GM12878 (cell line): ENCODE measurements around the gene SCN10A. TPM values are rescaled to one million over a fixed set of nuclear protein-coding genes. Genes with fewer than 3 reads are reported as not detected.

Experiments used
- ATAC-seq: fragments of 200-7000 bp; cut with Tn5 transposase; 3 replicates; pipeline ENCODE4 v1.9.1; 2020; ENCODE audit warnings: mild to moderate bottlenecking, moderate library complexity
- BruUV-seq: library from RNA; stranded (reverse); fragments of 400-500 nt; replicated peaks from 2 replicates; lab custom pipeline; 2021; lab: Mats Ljungman, UMichigan
- CTCF ChIA-PET: fragments of 300-600 bp; sonication (Branson Sonifier 250); formaldehyde crosslinking; extraction: SDS; loops from one replicate; lab custom pipeline; 2021; ENCODE audit warnings: inconsistent platforms; lab: Yijun Ruan, JAX
- POLR2A ChIA-PET: fragments of 350-600 bp; formaldehyde crosslinking; extraction: SDS; loops from one replicate; lab custom pipeline; 2021; ENCODE audit warnings: inconsistent platforms; lab: Charles Lee
- RAD21 ChIA-PET: fragments of 300-600 bp; sonication (Branson Sonifier 250); formaldehyde crosslinking; loops from one replicate; lab custom pipeline; 2023; ENCODE audit warnings: antibody characterized with exemption; ENCODE audit not compliant: unreplicated experiment; lab: Charles Lee
- SMC1A ChIA-PET: fragments of 300-600 bp; sonication (Branson Sonifier 250); formaldehyde crosslinking; loops from one replicate; lab custom pipeline; 2023; ENCODE audit not compliant: unreplicated experiment, uncharacterized antibody; lab: Charles Lee
- DNase-seq: peaks from one replicate; pipeline ENCODE4 v3.0.0-alpha.2; 2011; ENCODE audit warnings: low read depth, low spot score
- FAIRE-seq: peaks from 3 replicates; lab custom pipeline; 2011; peaks lifted over from hg19 to GRCh38; lab: Jason Lieb, UNC
- H2AFZ ChIP-seq: 2 replicates; pipeline ENCODE4 v1.6.0; 2011; ENCODE audit warnings: low read depth, low read length, control low read depth; ENCODE audit not compliant: control insufficient read depth
- H3K27ac ChIP-seq: 2 replicates; pipeline ENCODE4 v1.5.1; 2011; ENCODE audit warnings: control low read depth; ENCODE audit not compliant: control insufficient read depth, insufficient read depth
- H3K27me3 ChIP-seq, 2 experiments: replicated peaks in 1 of 2; 2 replicates each; pipeline versions ENCODE4 v1.6.0 to v1.6.1; 2011; ENCODE audit warnings: low read length in 1 of 2; ENCODE audit not compliant: control insufficient read depth in 2 of 2, insufficient read depth in 2 of 2
- H3K36me3 ChIP-seq, 2 experiments: 2 replicates each; pipeline ENCODE4 v1.5.1; 2011; ENCODE audit warnings: low read length in 1 of 2; ENCODE audit not compliant: control insufficient read depth in 2 of 2, insufficient read depth in 2 of 2
- H3K4me1 ChIP-seq: 2 replicates; pipeline ENCODE4 v1.6.1; 2011; ENCODE audit warnings: mild to moderate bottlenecking, low read length, moderate library complexity, mixed read lengths; ENCODE audit not compliant: control insufficient read depth, insufficient read depth
- H3K4me2 ChIP-seq: 2 replicates; pipeline ENCODE4 v1.6.0; 2011; ENCODE audit warnings: control low read depth; ENCODE audit not compliant: control insufficient read depth, insufficient read depth
- H3K4me3 ChIP-seq: fragments of 200-600 bp; sonication (generic); 2 replicates; pipeline ENCODE4 v1.5.1; 2016
- H3K79me2 ChIP-seq: 2 replicates; pipeline ENCODE4 v1.6.0; 2011; ENCODE audit warnings: low read length; ENCODE audit not compliant: control insufficient read depth, insufficient read depth
- H3K9ac ChIP-seq: 2 replicates; pipeline ENCODE4 v1.8.0; 2011; ENCODE audit warnings: low read length, control low read depth, mixed read lengths; ENCODE audit not compliant: control insufficient read depth, insufficient read depth
- H3K9me3 ChIP-seq: replicated peaks from 3 replicates; pipeline ENCODE4 v1.5.1; 2011; ENCODE audit warnings: mild to moderate bottlenecking, low read length; ENCODE audit not compliant: control insufficient read depth, insufficient read depth
- H4K20me1 ChIP-seq: 2 replicates; pipeline ENCODE4 v1.6.0; 2011; ENCODE audit not compliant: control insufficient read depth, insufficient read depth
- ATF2 ChIP-seq: IDR thresholded peaks from 2 replicates; pipeline ENCODE4 v1.6.1; 2012; ENCODE audit warnings: low read length, inconsistent platforms
- CTCF ChIP-seq, 3 experiments: IDR thresholded peaks in 2 of 3; conservative IDR thresholded peaks in 1 of 3; 2 replicates each; pipeline ENCODE4 v1.5.1; 2011; ENCODE audit warnings: low read depth in 3 of 3, low read length in 3 of 3, mild to moderate bottlenecking in 3 of 3, control low read depth in 2 of 3, moderate library complexity in 2 of 3, inconsistent platforms in 1 of 3, mixed read lengths in 1 of 3; ENCODE audit not compliant: control insufficient read depth in 2 of 3, insufficient read depth in 1 of 3; ENCODE audit errors: extremely low read depth in 1 of 3
- FOXM1 ChIP-seq: IDR thresholded peaks from 2 replicates; pipeline ENCODE4 v1.6.1; 2012; ENCODE audit warnings: low read depth, mild to moderate bottlenecking, inconsistent platforms, low read length, moderate library complexity
- KAT2A ChIP-seq: conservative IDR thresholded peaks from 2 replicates; pipeline ENCODE4 v1.6.1; 2011; ENCODE audit warnings: low read depth, low read length; ENCODE audit not compliant: control insufficient read depth
- NR2C1 ChIP-seq: fragments of 450-650 bp; IDR thresholded peaks from 2 replicates; pipeline ENCODE4 v1.6.1; 2017; ENCODE audit warnings: antibody characterized with exemption, mild to moderate bottlenecking, moderate library complexity
- POLR2AphosphoS2 ChIP-seq: IDR thresholded peaks from 2 replicates; pipeline ENCODE4 v1.6.1; 2011; ENCODE audit warnings: low read depth, mild to moderate bottlenecking, low read length, improper control_type of control experiment, moderate library complexity
- POLR2AphosphoS5 ChIP-seq: IDR thresholded peaks from 2 replicates; pipeline ENCODE4 v1.6.1; 2011; ENCODE audit warnings: mild to moderate bottlenecking, low read length, inconsistent platforms
- RAD51 ChIP-seq: fragments of 450-650 bp; IDR thresholded peaks from 2 replicates; pipeline ENCODE4 v1.6.1; 2016; ENCODE audit warnings: moderate library complexity, mild to moderate bottlenecking, inconsistent platforms
- RELA ChIP-seq: fragments of 450-650 bp; IDR thresholded peaks from 2 replicates; pipeline ENCODE4 v1.8.0; 2014; ENCODE audit warnings: borderline replicate concordance; ENCODE audit not compliant: partially characterized antibody
- SMAD5 ChIP-seq: IDR thresholded peaks from 2 replicates; pipeline ENCODE4 v1.6.1; 2016; ENCODE audit warnings: antibody characterized with exemption, low read depth
- SP1 ChIP-seq: IDR thresholded peaks from one replicate; pipeline ENCODE4 v1.6.1; 2011; ENCODE audit warnings: low read depth, low read length
- WGBS: methylation state at CpG from one replicate; pipeline ENCODE4 v1.1.6; 2016; ENCODE audit warnings: low lambda C conversion rate; ENCODE audit not compliant: insufficient replicate concordance, insufficient coverage; ENCODE audit errors: missing lambda C conversion rate; 5-methylcytosine and 5-hydroxymethylcytosine counted together
- in situ Hi-C: fragments of 300-500 bp; cut with MboI; formaldehyde crosslinking; loops from 9 replicates; pipeline ENCODE4 v1.14.3; 2018; ENCODE audit warnings: mixed read lengths
- intact Hi-C: fragments of 100-400 bp; cut with micrococcal nuclease; formaldehyde crosslinking; loops from one replicate; pipeline ENCODE4 v1.14.2; 2022; ENCODE audit not compliant: unreplicated experiment
- polyA plus RNA-seq, 11 experiments: library from polyadenylated mRNA; depleted of rRNA in 4 of 11; unstranded in 6 of 11; stranded (reverse) in 5 of 11; fragments of >200 nt; fragmentation: Nextera tagmentation in 4 of 11; fragmentation: Illumina TruSeq in 1 of 11; extraction: Ambion mirVana in 4 of 11; extraction: Trizol in 1 of 11; gene quantifications; 1 replicate in 1 of 11; 2 replicates in 10 of 11; pipeline versions ENCODE4 v1.2.1 to v1.2.3, GENCODE V29; 2011 to 2016; ENCODE audit warnings: inconsistent platforms in 2 of 11, missing spikeins in 2 of 11, low read depth in 1 of 11
- total RNA-seq, 4 experiments: library from RNA; depleted of rRNA in 3 of 4; stranded (reverse); fragments of >200 nt in 3 of 4; fragmentation: Illumina TruSeq in 1 of 4; extraction: Trizol in 1 of 4; gene quantifications; 2 replicates each; pipeline versions ENCODE4 v1.2.1 to v1.2.3, GENCODE V29; 2013 to 2021
- TF ChIP-seq, protein P1 (sequence below): fragments of 450-650 bp; IDR thresholded peaks from 2 replicates; pipeline ENCODE4 v1.6.1; 2016; ENCODE audit warnings: mild to moderate bottlenecking
- TF ChIP-seq, protein P2 (sequence below): fragments of 450-650 bp; formaldehyde crosslinking; IDR thresholded peaks from 2 replicates; pipeline ENCODE4 v1.4.0; 2020; ENCODE audit warnings: mild to moderate bottlenecking, moderate library complexity

Gene SCN10A
- total and polyA plus RNA-seq, 10 of the 15 experiments (the other 5 are each of a cell fraction or from before 2014, with no cell fraction given), result not detected

DNA sequence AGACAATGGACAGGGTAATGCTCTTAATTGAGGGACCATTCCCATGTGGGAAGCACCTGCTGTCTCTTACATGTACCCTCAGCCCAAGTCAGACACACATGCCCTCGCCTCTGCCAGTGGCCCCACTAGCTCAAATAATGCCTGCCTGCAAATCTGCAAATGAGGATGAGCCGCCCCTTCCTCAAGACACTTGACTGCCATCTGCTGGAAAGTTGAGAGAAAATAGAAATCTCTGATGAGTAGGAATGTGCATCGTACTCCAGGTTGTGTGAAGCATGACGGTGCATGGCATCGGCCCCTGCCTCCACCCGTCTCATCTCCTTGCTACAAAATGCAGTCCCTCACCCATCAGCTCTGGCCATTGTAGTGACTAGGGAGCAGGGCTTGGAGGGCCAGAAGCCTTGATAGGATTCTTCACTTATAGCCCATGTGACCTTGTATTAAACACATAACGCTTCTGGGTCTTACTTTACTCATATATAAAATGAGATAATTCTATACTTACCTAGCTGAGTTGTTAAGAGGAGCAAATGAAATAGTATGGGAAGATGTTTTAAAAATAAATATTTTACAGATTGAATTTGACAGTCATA lies 160.2 kb downstream of the SCN10A start:
- Histone ChIP-seq H3K9me3 (no peaks in the 10 kb centered on the region; the same call in 2 of the 3 replicates), H2AFZ (no peak overlapping the region), H3K27me3 (no peaks in the 10 kb centered on the region), H3K4me3 (no peak overlapping the region), H3K36me3 (no peaks in the 10 kb centered on the region), H3K4me1 (no peaks in the 10 kb centered on the region), H3K4me2 (no peak overlapping the region), H4K20me1 (0 out of 2 replicates have a peak, but pooled peaks cover 2% of the 10 kb centered on the region), H3K9ac (no peak overlapping the region), H3K79me2 (no peaks in the 10 kb centered on the region), H3K27ac (no peak overlapping the region)
- 13% methylated on average over 7 of the region's 7 CpGs for WGBS
- intact Hi-C loops, result loop anchor here (10.0 kb wide), 3 partner anchors 161 to 349 kb away; partner anchors contain the start of gene EXOG
- in situ Hi-C loops, result no loop called here
- FAIRE-seq (peak; percentile 79), DNase-seq (no peak), ATAC-seq (peak; percentile 73)
- POLR2A ChIA-PET, result no interaction called here
- CTCF ChIA-PET, result interaction anchor here (0.6 to 9.7 kb wide), 20 partner anchors 9 to 1543 kb away, joined by 3 to 66 read pairs (median 4); partner anchors contain the start of gene EXOG
- SMC1A ChIA-PET, result interaction anchor here (0.7 to 0.9 kb wide), 2 partner anchors 135 kb away, joined by 3 to 6 read pairs; no protein-coding TSS in a partner anchor
- no TSS peak for BruUV-seq
- RAD21 ChIA-PET, result interaction anchor here (1.0 to 1.8 kb wide), 2 partner anchors 134 to 159 kb away, joined by 5 to 19 read pairs; partner anchors contain the start of gene EXOG
- TF ChIP-seq POLR2AphosphoS2, result no peak
- TF ChIP-seq KAT2A, result no peak
- no peak for TF ChIP-seq NR2C1
- TF ChIP-seq, protein P1, sequence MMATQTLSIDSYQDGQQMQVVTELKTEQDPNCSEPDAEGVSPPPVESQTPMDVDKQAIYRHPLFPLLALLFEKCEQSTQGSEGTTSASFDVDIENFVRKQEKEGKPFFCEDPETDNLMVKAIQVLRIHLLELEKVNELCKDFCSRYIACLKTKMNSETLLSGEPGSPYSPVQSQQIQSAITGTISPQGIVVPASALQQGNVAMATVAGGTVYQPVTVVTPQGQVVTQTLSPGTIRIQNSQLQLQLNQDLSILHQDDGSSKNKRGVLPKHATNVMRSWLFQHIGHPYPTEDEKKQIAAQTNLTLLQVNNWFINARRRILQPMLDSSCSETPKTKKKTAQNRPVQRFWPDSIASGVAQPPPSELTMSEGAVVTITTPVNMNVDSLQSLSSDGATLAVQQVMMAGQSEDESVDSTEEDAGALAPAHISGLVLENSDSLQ, result no peak
- no peak for TF ChIP-seq RAD51
- TF ChIP-seq SMAD5, result no peak
- no peak for TF ChIP-seq ATF2
- no peak for TF ChIP-seq RELA
- TF ChIP-seq CTCF (IDR thresholded peaks at IDR 0.05 in 2 of 3, conservative IDR thresholded peaks at IDR 0.05 in 1 of 3; ENCODE audit: control insufficient read depth in 2 of 3, extremely low read depth in 1 of 3, insufficient read depth in 1 of 3, low read depth in 3 of 3, low read length in 3 of 3), result peak; percentile 45 to 59 (median 55); a peak in 5 of 6 replicates
- no peak for TF ChIP-seq FOXM1
- no peak for TF ChIP-seq SP1
- TF ChIP-seq, protein P2, sequence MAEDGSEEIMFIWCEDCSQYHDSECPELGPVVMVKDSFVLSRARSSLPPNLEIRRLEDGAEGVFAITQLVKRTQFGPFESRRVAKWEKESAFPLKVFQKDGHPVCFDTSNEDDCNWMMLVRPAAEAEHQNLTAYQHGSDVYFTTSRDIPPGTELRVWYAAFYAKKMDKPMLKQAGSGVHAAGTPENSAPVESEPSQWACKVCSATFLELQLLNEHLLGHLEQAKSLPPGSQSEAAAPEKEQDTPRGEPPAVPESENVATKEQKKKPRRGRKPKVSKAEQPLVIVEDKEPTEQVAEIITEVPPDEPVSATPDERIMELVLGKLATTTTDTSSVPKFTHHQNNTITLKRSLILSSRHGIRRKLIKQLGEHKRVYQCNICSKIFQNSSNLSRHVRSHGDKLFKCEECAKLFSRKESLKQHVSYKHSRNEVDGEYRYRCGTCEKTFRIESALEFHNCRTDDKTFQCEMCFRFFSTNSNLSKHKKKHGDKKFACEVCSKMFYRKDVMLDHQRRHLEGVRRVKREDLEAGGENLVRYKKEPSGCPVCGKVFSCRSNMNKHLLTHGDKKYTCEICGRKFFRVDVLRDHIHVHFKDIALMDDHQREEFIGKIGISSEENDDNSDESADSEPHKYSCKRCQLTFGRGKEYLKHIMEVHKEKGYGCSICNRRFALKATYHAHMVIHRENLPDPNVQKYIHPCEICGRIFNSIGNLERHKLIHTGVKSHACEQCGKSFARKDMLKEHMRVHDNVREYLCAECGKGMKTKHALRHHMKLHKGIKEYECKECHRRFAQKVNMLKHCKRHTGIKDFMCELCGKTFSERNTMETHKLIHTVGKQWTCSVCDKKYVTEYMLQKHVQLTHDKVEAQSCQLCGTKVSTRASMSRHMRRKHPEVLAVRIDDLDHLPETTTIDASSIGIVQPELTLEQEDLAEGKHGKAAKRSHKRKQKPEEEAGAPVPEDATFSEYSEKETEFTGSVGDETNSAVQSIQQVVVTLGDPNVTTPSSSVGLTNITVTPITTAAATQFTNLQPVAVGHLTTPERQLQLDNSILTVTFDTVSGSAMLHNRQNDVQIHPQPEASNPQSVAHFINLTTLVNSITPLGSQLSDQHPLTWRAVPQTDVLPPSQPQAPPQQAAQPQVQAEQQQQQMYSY (CRISPR knock-in tag), result no peak
- no peak for TF ChIP-seq POLR2AphosphoS5
